Activated gamma-delta T cell treated with anti-CD3 and anti-CD28 coated beads, Interleukin-2, amount 50 U/mL, for 16 hours (primary cell): ENCODE results near the gene PRR19.
A peak's percentile ranks its signal among the peaks of the same experiment; 100 is the strongest.

ENCODE experiments used
- DNase-seq: peaks from one replicate; pipeline ENCODE4 v3.0.0-alpha.2; 2020; ENCODE audit warnings: low read depth

Gene PRR19

DNA sequence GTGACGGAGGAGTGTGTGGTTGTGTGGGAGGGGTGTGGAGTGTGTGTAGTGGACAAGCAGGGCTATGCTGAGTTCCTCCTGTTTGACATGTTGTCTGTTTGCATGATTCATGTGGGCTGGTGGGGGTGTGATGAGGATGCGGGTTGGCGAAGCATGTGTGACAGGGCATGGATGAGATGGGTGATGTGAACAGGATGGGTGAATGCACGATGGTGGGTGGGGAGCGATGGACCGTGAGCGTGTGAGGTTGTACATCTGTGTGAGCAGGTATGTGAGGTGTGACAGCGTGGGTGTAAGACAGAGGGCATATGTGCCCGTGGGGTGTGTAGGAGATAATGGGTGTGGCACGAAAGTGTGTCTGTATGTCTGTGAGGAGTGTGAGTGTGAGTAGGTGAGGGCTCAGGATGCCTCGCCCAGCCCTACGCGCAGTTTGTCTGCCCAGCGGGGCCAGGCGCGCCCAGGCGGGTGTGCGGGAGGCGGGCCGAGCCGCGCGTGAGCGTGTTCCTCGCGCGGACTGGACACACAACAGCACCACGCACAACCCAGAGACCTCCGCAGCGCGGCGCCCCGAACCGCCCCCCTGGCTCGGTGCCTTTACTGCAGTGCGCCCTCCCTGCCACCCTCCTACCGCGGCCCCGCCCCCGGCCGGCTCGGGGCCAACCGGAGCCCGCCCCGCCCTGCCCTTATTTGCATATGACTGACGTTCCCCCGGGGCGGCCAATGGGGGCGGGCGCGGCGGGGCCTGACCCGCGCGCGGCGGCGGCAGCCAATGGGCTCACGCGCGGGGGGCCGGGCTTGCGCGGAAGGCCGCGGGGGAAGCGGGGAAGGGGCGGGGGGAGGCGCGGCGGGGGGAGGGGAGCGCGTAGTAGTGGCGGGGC, 18.5 kb upstream of the PRR19 start:
- peak; percentile 94 for DNase-seq

DNA sequence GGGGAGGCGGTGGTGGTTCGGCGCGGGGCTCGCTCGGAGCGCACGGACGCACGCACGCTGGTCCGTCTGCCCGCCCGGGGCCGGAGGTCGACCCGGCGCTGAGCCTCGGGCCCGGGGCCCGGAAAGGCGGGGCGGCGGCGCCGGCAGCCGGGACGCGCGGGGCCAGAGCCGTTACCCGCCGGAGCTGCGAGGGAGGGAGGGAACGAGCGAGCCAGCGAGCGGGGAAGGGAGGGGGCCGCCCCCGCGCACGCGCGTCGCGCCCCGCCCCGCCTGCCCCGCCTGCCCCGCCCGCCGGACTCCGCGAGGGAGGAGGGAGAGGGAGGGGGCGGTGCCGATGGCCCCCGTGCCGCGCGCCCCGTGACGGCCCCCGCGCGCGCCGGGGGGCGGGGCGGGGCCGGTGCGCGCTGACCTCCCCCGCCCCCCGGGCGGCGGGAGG, 17.8 kb upstream of the PRR19 start:
- DNase-seq = peak; percentile 49

DNA sequence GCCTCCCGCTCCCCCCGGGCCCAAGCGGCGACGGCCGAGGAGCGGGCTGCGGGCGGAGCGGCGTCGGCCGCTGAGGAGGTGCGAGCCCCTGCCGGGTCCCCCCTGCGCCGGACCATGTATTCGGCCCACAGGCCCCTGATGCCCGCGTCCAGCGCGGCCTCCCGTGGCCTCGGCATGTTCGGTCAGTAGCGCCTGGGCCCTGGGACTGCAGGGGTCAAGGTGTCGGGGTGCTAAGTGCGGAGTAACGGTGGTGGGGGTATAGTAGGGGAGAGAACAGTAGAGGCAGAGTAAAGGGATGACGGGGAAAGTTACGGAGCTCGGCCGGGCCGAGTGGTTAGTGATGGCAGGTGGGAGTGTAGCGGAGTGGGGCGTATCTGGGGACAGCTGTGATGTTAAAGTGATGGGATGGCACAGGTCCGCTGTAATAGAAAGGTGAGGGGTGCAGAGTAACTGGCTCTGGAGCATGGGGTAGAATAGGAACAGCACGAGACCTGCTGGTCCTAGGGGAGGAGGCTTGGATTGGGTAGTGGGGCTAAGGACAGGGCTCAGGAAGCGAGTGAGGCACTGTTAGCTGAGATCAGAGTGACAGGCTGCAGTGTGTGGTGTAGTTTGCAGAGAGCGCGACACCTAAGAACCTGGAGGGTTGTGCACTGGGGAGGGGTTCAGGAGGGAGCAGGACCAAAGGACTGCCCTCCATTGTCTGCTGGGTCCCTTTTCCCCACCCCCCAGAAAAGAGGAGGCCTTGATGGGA, 17.2 kb upstream of the PRR19 start:
- DNase-seq = no peak

DNA sequence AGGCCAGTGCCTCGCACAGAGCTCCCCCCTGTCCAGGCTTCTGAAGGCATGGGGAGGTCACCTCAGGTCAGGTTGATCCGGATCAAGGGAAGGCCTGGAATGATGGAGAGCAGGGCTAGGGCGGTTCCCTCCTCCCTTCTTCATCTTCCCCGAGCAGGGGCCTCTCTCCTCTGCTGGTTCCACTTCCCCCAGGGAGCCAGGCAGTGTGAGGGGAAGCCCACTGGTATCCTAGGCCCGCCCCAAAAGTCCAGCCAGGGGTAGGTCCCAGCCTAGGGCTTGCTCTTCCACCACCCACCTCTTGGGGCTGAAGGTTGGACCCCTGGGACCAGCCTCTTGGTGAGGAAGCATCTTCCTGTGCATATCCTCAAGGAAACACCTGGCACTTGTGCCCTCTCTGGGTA, 16.4 kb upstream of the PRR19 start:
- DNase-seq = no peak

DNA sequence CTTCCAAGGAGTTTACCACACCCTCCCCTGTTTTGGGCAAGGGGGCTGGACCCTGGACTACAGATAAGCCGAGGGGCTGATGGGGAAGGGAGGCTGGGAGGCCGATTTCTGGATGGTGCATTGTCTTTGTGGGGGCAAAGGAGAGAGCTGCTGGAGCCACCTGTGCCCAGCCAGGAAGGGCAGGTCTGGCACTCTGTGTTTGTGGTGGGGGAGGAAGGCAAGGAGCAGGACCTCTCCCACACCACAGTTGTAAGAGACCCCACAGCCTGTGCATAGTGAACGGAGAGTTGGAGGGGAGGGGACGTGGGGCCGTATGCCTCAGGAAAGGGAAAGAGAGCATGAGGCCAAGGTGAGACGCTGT, 16.0 kb upstream of the PRR19 start:
- DNase-seq = no peak

DNA sequence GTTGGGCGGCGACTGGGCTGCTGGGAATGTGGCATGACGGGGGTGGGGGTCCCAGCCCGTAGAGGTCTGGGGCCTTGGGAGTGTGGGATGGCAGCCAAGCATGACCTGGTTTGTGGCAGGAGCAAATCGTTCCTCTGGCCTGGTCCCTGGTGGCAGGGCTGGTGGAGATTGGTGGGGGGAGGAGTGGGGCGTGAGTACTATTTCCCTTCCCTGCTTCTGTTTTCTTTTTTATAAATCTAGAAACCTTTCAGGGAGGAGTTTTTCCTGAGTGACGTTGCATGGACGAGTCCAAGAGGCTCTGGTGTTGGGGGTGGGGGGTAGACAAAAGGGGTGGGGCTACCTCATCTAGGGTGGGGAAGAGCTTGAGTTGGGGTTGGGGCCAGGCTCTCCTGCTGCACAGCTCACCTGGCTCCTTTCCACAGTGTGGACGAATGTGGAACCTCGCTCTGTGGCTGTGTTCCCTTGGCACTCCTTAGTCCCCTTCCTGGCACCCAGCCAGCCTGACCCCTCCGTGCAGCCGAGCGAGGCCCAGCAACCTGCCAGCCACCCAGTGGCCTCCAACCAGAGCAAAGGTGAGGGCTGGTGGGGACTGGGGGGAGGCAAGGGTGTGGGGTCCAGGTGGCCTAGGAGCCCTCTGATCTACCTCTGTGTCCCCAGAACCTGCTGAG, 15.4 kb upstream of the PRR19 start:
- DNase-seq = no peak

DNA sequence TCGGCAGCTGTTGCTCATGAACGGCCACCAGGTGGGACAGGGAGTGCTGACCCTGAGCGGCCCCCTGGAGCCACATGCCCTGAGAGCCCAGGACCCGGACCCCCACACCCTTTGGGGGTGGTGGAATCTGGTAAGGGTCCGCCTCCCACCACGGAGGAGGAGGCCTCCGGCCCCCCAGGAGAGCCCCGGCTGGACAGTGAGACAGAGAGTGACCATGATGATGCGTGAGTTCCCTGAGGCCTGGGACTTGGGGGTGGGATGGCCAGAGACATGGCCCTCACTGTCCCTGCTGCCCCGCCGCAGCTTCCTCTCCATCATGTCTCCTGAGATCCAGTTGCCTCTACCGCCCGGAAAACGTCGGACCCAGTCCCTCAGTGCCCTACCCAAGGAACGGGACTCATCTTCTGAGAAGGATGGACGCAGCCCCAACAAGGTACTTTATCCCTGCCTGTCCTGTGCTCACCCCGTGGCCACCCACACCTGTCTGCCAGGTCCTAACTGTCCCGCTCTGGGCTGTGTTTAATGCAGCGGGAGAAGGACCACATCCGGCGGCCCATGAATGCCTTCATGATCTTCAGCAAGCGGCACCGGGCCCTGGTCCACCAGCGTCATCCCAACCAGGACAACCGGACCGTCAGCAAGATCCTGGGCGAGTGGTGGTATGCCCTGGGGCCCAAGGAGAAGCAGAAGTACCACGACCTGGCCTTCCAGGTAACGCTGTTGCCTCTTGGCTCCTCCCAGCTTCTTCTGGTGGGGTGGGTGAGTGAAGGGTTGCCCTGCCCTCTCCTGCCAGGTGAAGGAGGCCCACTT, 14.7 kb upstream of the PRR19 start:
- no peak for DNase-seq

DNA sequence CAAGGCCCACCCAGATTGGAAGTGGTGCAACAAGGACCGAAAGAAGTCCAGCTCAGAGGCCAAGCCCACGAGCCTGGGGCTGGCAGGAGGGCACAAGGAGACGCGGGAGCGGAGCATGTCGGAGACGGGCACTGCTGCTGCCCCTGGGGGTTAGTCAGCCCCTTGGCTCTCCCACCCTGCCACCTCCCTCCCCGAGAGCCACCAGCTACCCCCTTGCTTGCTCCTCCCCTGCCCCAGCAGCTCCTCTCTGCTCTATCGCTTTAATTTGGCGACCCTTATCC, 14.2 kb upstream of the PRR19 start:
- DNase-seq = no peak

DNA sequence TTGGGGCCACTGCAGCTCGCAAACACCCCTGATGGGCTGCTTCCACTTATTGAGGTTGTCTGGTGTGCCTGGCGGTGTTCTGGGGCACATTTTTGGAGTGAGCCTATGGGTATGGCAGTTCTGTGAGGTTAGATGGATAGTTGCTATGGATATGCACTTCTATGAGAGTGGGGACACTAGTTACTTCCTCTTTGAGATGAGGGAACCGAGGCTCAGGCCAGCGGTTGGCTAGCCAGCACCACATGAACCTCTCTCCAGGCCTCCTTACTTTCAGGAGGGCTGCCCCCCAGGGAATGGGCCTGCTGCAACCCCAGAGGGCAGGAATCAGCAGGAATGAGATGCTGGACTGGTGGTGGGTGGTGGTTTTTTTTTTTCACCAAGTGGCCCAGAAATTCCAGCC, 13.5 kb upstream of the PRR19 start:
- DNase-seq = no peak

DNA sequence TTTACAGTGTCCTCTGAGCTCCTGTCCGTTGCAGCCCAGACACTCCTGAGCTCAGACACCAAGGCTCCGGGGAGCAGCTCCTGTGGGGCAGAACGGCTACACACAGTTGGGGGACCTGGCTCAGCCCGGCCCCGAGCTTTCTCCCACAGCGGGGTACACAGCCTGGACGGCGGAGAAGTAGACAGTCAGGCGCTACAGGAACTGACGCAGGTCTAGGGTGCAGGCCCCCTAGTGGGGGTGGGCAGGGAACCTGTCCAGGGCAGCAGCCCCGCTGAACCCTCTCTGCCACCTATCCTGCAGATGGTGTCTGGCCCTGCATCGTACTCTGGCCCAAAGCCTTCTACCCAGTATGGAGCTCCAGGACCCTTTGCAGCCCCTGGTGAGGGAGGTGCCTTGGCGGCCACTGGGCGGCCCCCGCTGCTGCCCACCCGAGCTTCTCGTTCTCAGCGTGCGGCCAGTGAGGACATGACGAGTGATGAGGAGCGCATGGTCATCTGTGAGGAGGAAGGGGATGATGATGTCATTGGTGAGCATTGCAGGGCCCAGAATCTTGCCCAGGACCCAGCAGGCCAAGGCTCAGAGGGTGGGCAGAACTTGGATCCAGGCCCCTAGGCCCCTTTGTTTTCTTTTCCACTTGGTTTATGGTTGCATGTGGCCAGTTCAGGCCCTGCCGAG, 12.9 kb upstream of the PRR19 start:
- DNase-seq = no peak

DNA sequence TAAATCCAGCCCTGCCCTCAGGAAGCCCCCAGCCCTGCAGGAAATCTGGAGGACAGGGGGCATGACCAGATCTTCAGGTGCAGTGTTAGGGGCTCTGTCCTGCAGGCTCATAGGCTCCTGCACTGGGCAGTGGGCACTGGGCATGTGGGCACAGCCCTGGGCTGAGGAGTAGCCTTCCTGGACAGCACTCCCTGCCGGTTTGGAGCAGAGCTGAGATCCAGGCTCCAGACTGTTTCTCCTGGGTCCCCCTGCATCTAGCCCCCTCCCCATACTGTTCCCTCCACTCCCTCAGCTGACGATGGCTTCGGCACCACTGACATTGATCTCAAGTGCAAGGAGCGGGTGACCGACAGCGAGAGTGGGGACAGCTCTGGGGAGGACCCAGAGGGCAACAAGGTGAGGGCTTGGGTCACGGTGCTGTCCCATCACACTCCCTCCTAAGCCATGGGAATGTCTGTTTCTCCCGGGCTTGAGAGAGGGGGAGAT, 12.3 kb upstream of the PRR19 start:
- no peak for DNase-seq

DNA sequence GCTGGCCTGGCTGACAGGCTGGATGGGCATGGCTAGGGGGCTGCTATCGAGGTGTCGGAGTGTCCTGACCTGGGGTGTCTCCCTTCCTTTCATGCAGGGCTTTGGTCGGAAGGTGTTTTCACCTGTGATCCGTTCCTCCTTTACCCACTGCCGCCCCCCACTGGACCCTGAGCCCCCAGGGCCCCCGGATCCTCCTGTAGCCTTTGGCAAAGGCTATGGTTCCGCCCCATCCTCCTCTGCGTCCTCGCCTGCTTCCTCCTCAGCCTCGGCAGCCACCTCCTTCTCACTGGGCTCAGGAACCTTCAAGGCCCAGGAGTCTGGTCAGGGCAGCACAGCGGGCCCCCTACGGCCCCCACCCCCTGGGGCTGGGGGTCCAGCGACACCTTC, 11.8 kb upstream of the PRR19 start:
- no peak for DNase-seq

DNA sequence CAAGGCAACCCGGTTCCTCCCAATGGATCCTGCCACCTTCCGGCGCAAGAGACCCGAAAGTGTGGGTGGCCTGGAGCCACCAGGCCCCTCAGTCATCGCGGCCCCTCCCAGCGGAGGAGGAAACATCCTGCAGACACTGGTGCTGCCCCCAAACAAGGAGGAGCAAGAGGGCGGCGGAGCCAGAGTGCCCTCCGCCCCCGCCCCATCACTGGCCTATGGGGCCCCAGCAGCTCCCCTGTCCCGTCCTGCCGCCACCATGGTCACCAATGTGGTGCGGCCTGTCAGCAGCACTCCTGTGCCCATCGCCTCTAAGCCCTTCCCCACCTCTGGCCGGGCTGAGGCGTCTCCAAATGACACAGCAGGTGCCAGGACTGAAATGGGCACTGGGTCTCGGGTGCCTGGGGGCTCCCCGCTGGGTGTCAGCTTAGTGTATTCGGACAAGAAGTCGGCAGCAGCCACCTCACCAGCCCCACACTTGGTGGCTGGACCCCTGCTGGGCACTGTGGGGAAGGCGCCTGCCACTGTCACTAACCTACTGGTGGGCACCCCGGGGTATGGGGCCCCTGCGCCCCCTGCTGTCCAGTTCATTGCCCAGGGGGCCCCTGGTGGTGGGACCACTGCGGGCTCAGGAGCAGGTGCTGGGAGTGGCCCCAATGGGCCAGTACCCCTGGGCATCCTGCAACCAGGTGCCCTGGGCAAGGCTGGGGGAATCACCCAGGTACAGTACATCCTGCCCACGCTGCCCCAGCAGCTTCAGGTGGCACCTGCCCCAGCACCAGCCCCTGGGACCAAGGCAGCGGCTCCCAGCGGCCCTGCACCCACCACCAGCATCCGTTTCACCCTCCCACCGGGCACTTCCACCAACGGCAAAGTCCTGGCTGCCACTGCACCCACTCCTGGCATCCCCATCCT, 11.2 kb upstream of the PRR19 start:
- peak; percentile 58 for DNase-seq

DNA sequence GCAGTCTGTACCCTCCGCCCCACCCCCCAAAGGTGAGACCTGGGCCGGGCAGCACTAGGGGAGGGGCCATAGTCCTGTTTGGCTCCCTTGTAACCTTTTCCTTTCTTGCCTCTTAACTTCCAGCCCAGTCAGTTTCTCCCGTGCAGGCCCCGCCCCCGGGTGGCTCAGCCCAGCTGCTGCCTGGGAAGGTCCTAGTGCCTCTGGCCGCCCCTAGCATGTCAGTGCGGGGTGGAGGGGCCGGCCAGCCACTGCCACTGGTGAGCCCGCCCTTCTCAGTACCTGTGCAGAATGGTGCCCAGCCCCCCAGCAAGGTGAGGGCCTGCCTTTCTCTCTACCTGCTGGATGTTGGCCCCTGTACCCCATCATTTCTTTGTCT, 10.5 kb upstream of the PRR19 start:
- DNase-seq = no peak

DNA sequence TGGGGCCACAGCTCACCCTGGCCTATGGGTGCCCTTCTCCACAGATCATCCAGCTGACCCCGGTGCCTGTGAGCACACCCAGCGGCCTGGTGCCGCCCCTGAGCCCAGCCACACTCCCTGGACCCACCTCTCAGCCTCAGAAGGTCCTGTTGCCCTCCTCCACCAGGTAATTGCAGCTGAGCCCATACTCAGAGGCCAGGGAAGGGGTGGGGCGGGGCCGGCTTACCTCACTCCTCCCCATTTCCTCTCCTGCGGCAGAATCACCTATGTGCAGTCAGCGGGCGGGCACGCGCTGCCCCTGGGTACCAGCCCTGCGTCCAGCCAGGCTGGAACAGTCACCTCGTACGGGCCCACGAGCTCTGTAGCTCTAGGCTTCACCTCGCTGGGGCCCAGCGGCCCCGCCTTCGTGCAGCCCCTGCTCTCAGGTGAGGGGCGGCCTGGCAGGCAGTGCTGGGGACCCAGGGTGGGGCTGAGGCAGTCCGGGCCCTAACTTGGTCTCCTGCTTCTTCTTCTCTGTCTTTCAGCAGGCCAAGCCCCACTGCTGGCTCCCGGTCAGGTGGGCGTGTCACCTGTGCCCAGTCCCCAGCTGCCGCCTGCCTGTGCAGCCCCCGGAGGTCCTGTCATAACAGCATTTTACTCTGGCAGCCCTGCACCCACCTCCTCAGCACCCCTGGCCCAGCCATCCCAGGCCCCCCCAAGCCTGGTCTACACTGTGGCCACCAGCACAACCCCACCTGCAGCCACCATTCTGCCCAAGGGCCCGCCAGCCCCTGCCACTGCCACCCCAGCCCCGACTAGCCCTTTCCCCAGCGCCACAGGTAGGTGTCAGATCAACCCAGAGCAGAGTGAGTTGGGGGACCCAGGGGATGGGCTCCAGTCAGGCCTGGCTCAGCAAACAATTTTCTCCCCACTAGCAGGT, 9.6 kb upstream of the PRR19 start:
- no peak for DNase-seq

DNA sequence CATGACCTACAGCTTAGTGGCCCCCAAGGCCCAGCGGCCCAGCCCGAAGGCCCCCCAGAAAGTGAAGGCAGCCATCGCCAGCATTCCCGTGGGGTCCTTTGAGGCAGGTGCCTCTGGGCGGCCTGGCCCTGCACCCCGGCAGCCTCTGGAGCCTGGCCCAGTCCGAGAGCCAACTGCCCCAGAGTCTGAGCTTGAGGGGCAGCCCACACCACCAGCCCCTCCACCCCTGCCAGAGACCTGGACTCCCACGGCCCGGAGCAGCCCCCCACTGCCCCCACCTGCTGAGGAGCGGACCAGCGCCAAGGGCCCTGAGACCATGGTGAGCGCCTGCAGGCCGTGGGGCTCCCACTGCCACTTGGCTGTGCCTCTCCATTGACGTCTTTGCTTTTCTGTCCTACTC, 9.0 kb upstream of the PRR19 start:
- DNase-seq = no peak

DNA sequence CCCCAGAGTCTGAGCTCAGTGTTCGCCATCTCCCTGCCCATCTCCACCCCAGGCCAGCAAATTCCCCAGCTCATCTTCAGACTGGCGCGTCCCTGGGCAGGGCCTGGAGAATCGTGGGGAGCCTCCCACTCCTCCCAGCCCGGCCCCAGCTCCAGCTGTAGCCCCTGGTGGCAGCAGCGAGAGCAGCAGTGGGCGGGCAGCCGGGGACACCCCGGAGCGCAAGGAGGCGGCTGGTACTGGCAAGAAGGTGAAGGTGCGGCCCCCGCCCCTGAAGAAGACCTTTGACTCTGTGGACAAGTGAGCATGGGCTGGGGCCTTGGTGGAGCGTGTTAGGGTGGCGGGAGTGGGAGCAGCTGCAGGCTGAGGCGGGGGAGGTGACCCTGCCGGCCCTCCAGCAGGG, 8.4 kb upstream of the PRR19 start:
- no peak for DNase-seq

DNA sequence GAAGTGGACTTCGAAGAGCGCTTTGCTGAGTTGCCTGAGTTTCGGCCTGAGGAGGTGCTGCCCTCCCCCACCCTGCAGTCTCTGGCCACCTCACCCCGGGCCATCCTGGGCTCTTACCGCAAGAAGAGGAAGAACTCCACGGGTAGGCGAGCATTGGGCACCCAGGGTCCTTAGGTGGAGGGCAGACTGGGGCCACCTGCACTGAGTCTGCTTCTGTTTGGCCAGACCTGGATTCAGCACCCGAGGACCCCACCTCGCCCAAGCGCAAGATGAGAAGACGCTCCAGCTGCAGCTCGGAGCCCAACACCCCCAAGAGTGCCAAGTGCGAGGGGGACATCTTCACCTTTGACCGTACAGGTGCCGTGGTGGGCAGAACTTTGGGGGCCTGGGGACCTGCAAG, 8.0 kb upstream of the PRR19 start:
- no peak for DNase-seq

DNA sequence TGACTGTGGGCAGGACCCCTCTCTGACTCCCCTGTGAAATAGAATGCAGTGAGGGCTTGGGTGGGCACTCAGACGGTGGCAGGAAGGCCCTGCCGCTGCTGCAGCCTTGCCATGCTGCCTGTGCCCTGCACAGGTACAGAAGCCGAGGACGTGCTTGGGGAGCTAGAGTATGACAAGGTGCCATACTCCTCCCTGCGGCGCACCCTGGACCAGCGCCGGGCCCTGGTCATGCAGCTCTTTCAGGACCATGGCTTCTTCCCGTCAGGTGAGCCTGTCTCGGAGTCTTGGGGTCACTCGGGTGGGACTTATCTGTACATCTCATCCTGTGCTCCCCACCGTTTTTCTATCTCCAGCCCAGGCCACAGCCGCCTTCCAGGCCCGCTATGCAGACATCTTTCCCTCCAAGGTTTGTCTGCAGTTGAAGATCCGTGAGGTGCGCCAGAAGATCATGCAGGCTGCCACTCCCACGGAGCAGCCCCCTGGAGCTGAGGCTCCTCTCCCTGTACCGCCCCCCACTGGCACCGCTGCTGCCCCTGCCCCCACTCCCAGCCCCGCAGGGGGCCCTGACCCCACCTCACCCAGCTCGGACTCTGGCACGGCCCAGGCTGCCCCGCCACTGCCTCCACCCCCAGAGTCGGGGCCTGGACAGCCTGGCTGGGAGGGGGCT, 7.3 kb upstream of the PRR19 start:
- no peak for DNase-seq
